Lower lobe of right lung (tissue), 2 donors: ENCODE measurements around the gene CFAP53. TPM values are rescaled to one million over a fixed set of nuclear protein-coding genes. Genes with fewer than 3 reads are reported as not detected.
"Not testable (repeated sequence)": the region's sequence is repeated elsewhere in the genome, so short reads cannot be mapped to it uniquely, and the experiment has no call there.

Experiments
- ATAC-seq, 2 donors: fragments of 200-7000 bp; cut with Tn5 transposase; one replicate each; pipeline ENCODE4 v1.9.1; 2020 to 2022; ENCODE audit warnings: mild to moderate bottlenecking in 2 of 2, moderate library complexity in 2 of 2
- DNase-seq: peaks from one replicate; pipeline ENCODE4 v3.0.0-alpha.2; 2020
- H3K27ac ChIP-seq: fragments of 200-600 bp; one replicate; pipeline ENCODE4 v1.8.0; 2022
- H3K27me3 ChIP-seq: fragments of 200-600 bp; one replicate; pipeline ENCODE4 v1.8.0; 2022; ENCODE audit warnings: low read depth
- H3K36me3 ChIP-seq: fragments of 200-600 bp; one replicate; pipeline ENCODE4 v1.8.0; 2022; ENCODE audit warnings: mild to moderate bottlenecking
- H3K4me1 ChIP-seq: fragments of 200-600 bp; one replicate; pipeline ENCODE4 v1.8.0; 2022
- H3K4me3 ChIP-seq: fragments of 200-600 bp; one replicate; pipeline ENCODE4 v1.8.0; 2022; ENCODE audit warnings: mild to moderate bottlenecking
- H3K9me3 ChIP-seq: fragments of 200-600 bp; one replicate; pipeline ENCODE4 v1.8.0; 2022
- CTCF ChIP-seq: fragments of 200-600 bp; IDR thresholded peaks from one replicate; pipeline ENCODE4 v1.8.0; 2022; ENCODE audit warnings: antibody characterized with exemption, mild to moderate bottlenecking
- intact Hi-C: fragments of 100-400 bp; cut with DNase I; formaldehyde crosslinking; loops from one replicate; pipeline ENCODE4 v1.11.0; 2022
- total RNA-seq: library from RNA; stranded (reverse); fragmentation: NEBNext Ultra II Directional; extraction: Animal tissue kit (Norgen Biotek cat#: 25700); gene quantifications from one replicate; pipeline ENCODE4 v1.2.1, GENCODE V29; 2021
- donor health status: DM: no; HTN: yes; CAD: no; lungs with severe emphysema.

CFAP53 gene
- total RNA-seq, 1 donor from 2014 or later = 3.7 TPM

- H3K36me3 ChIP-seq = no peaks in the 10 kb centered on the region
- no peaks in the 10 kb centered on the region for H3K27me3 ChIP-seq
- H3K4me1 ChIP-seq = no peaks in the 10 kb centered on the region
- intact Hi-C loops = no loop called here
- H3K9me3 ChIP-seq = no peaks in the 10 kb centered on the region
- H3K4me3 ChIP-seq = no peak overlapping the region
- DNase-seq = no peak
- H3K27ac ChIP-seq = no peak overlapping the region
- no peak for ATAC-seq
- no peak for TF ChIP-seq CTCF
These were observed 16.7 kb downstream of the CFAP53 start for GRCh38 chr18:50249576-50249975.

- no peak for TF ChIP-seq CTCF
- no peak for ATAC-seq
- intact Hi-C loops = no loop called here
- H3K9me3 ChIP-seq = no peaks in the 10 kb centered on the region
- no peaks in the 10 kb centered on the region for H3K36me3 ChIP-seq
- H3K27me3 ChIP-seq = no peaks in the 10 kb centered on the region
- H3K4me1 ChIP-seq = no peaks in the 10 kb centered on the region
- no peak overlapping the region for H3K4me3 ChIP-seq
- H3K27ac ChIP-seq = no peak overlapping the region
- no peak for DNase-seq
These were observed 18.7 kb downstream of the CFAP53 start for GRCh38 chr18:50247561-50247960.

GRCh38 chr18:50241768-50242167 is 24.5 kb downstream of the CFAP53 start:
- ATAC-seq, H3K9me3 ChIP-seq, DNase-seq, H3K4me1 ChIP-seq, H3K4me3 ChIP-seq, H3K36me3 ChIP-seq, H3K27me3 ChIP-seq, intact Hi-C loops, H3K27ac ChIP-seq: not testable (repeated sequence)

GRCh38 chr18:50240080-50240563 is 26.2 kb downstream of the CFAP53 start:
- DNase-seq (no peak), ATAC-seq (no peak)
- no peak for TF ChIP-seq CTCF

GRCh38 chr18:50232419-50232818 is 33.9 kb downstream of the CFAP53 start:
- DNase-seq = no peak
- H3K9me3 ChIP-seq = no peaks in the 10 kb centered on the region
- no peak for TF ChIP-seq CTCF
- H3K4me1 ChIP-seq = no peaks in the 10 kb centered on the region
- no peaks in the 10 kb centered on the region for H3K36me3 ChIP-seq
- H3K27ac ChIP-seq = no peak overlapping the region
- H3K4me3 ChIP-seq = no peak overlapping the region
- no peaks in the 10 kb centered on the region for H3K27me3 ChIP-seq
- intact Hi-C loops = no loop called here
- ATAC-seq = no peak

More at GRCh38 chr18:50240080-50240563, 26.2 kb downstream of the CFAP53 start:
- no peak overlapping the region for H3K27ac ChIP-seq
- intact Hi-C loops = no loop called here
- no peaks in the 10 kb centered on the region for H3K27me3 ChIP-seq
- no peaks in the 10 kb centered on the region for H3K4me1 ChIP-seq
- H3K4me3 ChIP-seq = no peak overlapping the region
- no peaks in the 10 kb centered on the region for H3K9me3 ChIP-seq
- H3K36me3 ChIP-seq = no peaks in the 10 kb centered on the region

GRCh38 chr18:50231621-50232020 is 34.7 kb downstream of the CFAP53 start:
- DNase-seq = no peak
- Histone ChIP-seq H3K9me3 (no peaks in the 10 kb centered on the region), H3K36me3 (no peaks in the 10 kb centered on the region), H3K27ac (no peak overlapping the region), H3K4me1 (no peaks in the 10 kb centered on the region), H3K4me3 (no peak overlapping the region), H3K27me3 (no peaks in the 10 kb centered on the region)
- intact Hi-C loops = no loop called here
- no peak for ATAC-seq
- no peak for TF ChIP-seq CTCF

- H3K36me3 ChIP-seq, H3K4me1 ChIP-seq, ATAC-seq, DNase-seq, H3K27ac ChIP-seq, H3K27me3 ChIP-seq, H3K9me3 ChIP-seq, H3K4me3 ChIP-seq, intact Hi-C loops: not testable (repeated sequence)
These were observed 46.0 kb downstream of the CFAP53 start for GRCh38 chr18:50220249-50220648.
